Stimulated activated CD8-positive, alpha-beta memory T cell treated with anti-CD3 and anti-CD28 coated beads, Interleukin-12 subunit alpha, Interleukin-12 subunit beta, amount 100 ng/mL, for 24 hours (primary cell): ENCODE data around the gene PHOX2A.

Experiments used
- DNase-seq: peaks from one replicate; pipeline ENCODE4 v3.0.0-alpha.2; 2020; ENCODE audit errors: extremely low read depth

PHOX2A gene

GRCh38 chr11:72249961-72250360, 6.0 kb upstream of the PHOX2A start:
- no peak for DNase-seq

GRCh38 chr11:72247584-72247983, 3.6 kb upstream of the PHOX2A start:
- no peak for DNase-seq

GRCh38 chr11:72245263-72245816, 1.4 kb upstream of the PHOX2A start:
- no peak for DNase-seq

GRCh38 chr11:72244361-72245262, 636 bp upstream of the PHOX2A start:
- DNase-seq: no peak

GRCh38 chr11:72243173-72244059, 560 bp downstream of the PHOX2A start:
- DNase-seq: no peak

GRCh38 chr11:72242141-72242540, 1.8 kb downstream of the PHOX2A start:
- DNase-seq: no peak

- DNase-seq: no peak
Measured at GRCh38 chr11:72241291-72241781, 2.6 kb downstream of the PHOX2A start.

GRCh38 chr11:72240461-72241290, 3.3 kb downstream of the PHOX2A start:
- no peak for DNase-seq

GRCh38 chr11:72239849-72240460, 4.0 kb downstream of the PHOX2A start:
- DNase-seq: no peak

- no peak for DNase-seq
Measured at GRCh38 chr11:72239313-72239848, 4.6 kb downstream of the PHOX2A start.

GRCh38 chr11:72238492-72239312, 5.3 kb downstream of the PHOX2A start:
- no peak for DNase-seq

GRCh38 chr11:72238040-72238450, 5.9 kb downstream of the PHOX2A start:
- DNase-seq: no peak

- DNase-seq: no peak
Measured at GRCh38 chr11:72237112-72237931, 6.7 kb downstream of the PHOX2A start.

- DNase-seq: no peak
Measured at GRCh38 chr11:72236774-72237111, 7.2 kb downstream of the PHOX2A start.

GRCh38 chr11:72236083-72236697, 7.8 kb downstream of the PHOX2A start:
- DNase-seq: no peak

GRCh38 chr11:72235351-72236057, 8.5 kb downstream of the PHOX2A start:
- no peak for DNase-seq

- no peak for DNase-seq
Measured at GRCh38 chr11:72234920-72235319, 9.1 kb downstream of the PHOX2A start.

GRCh38 chr11:72234514-72234830, 9.5 kb downstream of the PHOX2A start:
- no peak for DNase-seq
